ENCODE results near the gene CD22. TPM values are rescaled to one million over a fixed set of nuclear protein-coding genes. Genes with fewer than 3 reads are reported as not detected.

Gene CD22
- total RNA-seq, 1 donor from 2014 or later = 56.3 TPM

GRCh38 chr19:35291259-35291658 lies 37.7 kb upstream of the CD22 start:
- Mint-ChIP-seq H3K4me3 (no peak overlapping the region), H3K9me3 (no peaks in the 10 kb centered on the region), H3K36me3 (no peaks in the 10 kb centered on the region), H3K27me3 (ENCODE audit: low read depth) (no peaks in the 10 kb centered on the region), H3K4me1 (peaks cover 35% of the 10 kb centered on the region), H3K27ac (no peak overlapping the region)
- DNase-seq (ENCODE audit: low spot score in 2 of 2, unreplicated experiment in 2 of 2) = no peak
- TF ChIP-seq CTCF (IDR thresholded peaks at IDR 0.05; ENCODE audit: unreplicated experiment) = no peak

- Mint-ChIP-seq H3K9me3 (no peaks in the 10 kb centered on the region), H3K27ac (no peak within 1 kb of the TSS), H3K4me3 (no peak within 1 kb of the TSS), H3K36me3 (no peaks in the 10 kb centered on the region), H3K27me3 (ENCODE audit: low read depth) (no peaks in the 10 kb centered on the region), H3K4me1 (peaks cover 35% of the 10 kb centered on the region)
- DNase-seq (ENCODE audit: low spot score in 2 of 2, unreplicated experiment in 2 of 2) = no peak
- TF ChIP-seq CTCF (IDR thresholded peaks at IDR 0.05; ENCODE audit: unreplicated experiment) = no peak
These were observed 37.1 kb upstream of the CD22 start, which contains the start of gene MAG for GRCh38 chr19:35291916-35292315. Gene MAG, plus strand, starts transcription at chr19:35292161. Its CDS starts 3,248 bp downstream, at chr19:35295409.

GRCh38 chr19:35292421-35293362 lies 36.3 kb upstream of the CD22 start:
- no peak for DNase-seq (ENCODE audit: low spot score in 2 of 2, unreplicated experiment in 2 of 2)
- no peaks in the 10 kb centered on the region for H3K36me3 Mint-ChIP-seq
- H3K9me3 Mint-ChIP-seq = no peaks in the 10 kb centered on the region
- no peak overlapping the region for H3K27ac Mint-ChIP-seq
- no peaks in the 10 kb centered on the region for H3K27me3 Mint-ChIP-seq (ENCODE audit: low read depth)
- TF ChIP-seq CTCF (IDR thresholded peaks at IDR 0.05; ENCODE audit: unreplicated experiment) = no peak
- H3K4me1 Mint-ChIP-seq = peaks cover 35% of the 10 kb centered on the region
- no peak overlapping the region for H3K4me3 Mint-ChIP-seq

- no peak for DNase-seq (ENCODE audit: low spot score in 2 of 2, unreplicated experiment in 2 of 2)
- Mint-ChIP-seq H3K27me3 (ENCODE audit: low read depth) (no peaks in the 10 kb centered on the region), H3K9me3 (no peaks in the 10 kb centered on the region), H3K4me1 (peaks cover 35% of the 10 kb centered on the region), H3K27ac (no peak overlapping the region), H3K36me3 (no peaks in the 10 kb centered on the region), H3K4me3 (no peak overlapping the region)
- TF ChIP-seq CTCF (IDR thresholded peaks at IDR 0.05; ENCODE audit: unreplicated experiment) = no peak
These were observed 35.6 kb upstream of the CD22 start for GRCh38 chr19:35293363-35293739.

- no peak for TF ChIP-seq CTCF (IDR thresholded peaks at IDR 0.05; ENCODE audit: unreplicated experiment)
- DNase-seq (ENCODE audit: low spot score in 2 of 2, unreplicated experiment in 2 of 2) = no peak
- no peaks in the 10 kb centered on the region for H3K36me3 Mint-ChIP-seq
These were observed 35.2 kb upstream of the CD22 start for GRCh38 chr19:35293808-35294207.

More at GRCh38 chr19:35293808-35294207, 35.2 kb upstream of the CD22 start:
- Mint-ChIP-seq H3K27ac (no peak overlapping the region), H3K4me3 (no peak overlapping the region), H3K9me3 (no peaks in the 10 kb centered on the region), H3K4me1 (peaks cover 35% of the 10 kb centered on the region), H3K27me3 (ENCODE audit: low read depth) (no peaks in the 10 kb centered on the region)

Measured in mesothelial cell of epicardium (in vitro differentiated cells).